ENCODE results near the gene EDN2. TPM values are rescaled to one million over a fixed set of nuclear protein-coding genes. Genes with fewer than 3 reads are reported as not detected.

The EDN2 gene
- total and polyA plus RNA-seq, 11 donors, result 0.23 to 3.5 (median 1.9) TPM; not detected in 4

DNA sequence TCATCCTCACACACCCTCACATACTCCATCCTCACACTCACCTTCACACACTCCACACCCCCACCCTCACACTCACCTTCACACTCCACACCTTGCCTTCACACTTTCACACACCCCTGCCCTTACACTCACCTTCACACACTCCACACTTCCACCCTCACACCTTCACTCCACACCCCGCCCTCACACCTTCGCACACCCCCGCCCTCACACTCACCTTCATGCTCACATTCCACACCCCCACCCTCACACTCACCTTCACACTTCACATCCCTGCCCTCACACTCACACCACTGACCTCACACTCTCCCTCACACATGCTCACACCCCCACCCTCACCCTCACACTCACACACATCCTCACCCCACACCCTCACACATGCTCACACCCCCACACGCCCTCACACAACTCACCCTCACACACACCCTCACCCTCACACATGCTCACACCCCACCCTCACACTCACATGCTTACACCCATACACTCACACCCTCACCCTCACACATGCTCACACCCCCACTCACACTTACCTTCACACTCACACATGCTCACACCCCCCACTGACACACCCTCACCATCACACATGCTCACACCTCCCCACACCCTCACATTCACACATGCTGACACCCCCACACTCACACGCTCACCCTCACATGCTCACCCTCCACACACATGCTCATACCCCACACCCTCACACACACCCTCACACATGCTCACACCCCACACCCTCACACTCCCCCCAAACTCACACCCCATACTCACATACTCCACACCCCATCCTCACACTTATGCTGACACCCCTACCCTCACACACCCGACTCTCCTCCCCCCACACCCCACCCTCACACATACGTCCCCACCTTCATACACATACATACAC is 44.5 kb upstream of the EDN2 start:
- no peaks in the 10 kb centered on the region for H3K27me3 ChIP-seq
- no peak for ATAC-seq
- no peaks in the 10 kb centered on the region for H3K9me3 ChIP-seq
- WGBS, 4 donors, result 61 to 97% (median 76%) methylated on average over 7 of the region's 7 CpGs
- DNase-seq, result peak in 2 of 5 donors; percentile 11 to 20
- H3K36me3 ChIP-seq, result peaks cover 0 to 8% (median 0%) of the 10 kb centered on the region in 9 donors
- H3K4me1 ChIP-seq, result no peaks in the 10 kb centered on the region
- no peak overlapping the region for H3K27ac ChIP-seq
- TF ChIP-seq POLR2A (IDR thresholded peaks at IDR 0.05), result no peak
- TF ChIP-seq, protein P1, sequence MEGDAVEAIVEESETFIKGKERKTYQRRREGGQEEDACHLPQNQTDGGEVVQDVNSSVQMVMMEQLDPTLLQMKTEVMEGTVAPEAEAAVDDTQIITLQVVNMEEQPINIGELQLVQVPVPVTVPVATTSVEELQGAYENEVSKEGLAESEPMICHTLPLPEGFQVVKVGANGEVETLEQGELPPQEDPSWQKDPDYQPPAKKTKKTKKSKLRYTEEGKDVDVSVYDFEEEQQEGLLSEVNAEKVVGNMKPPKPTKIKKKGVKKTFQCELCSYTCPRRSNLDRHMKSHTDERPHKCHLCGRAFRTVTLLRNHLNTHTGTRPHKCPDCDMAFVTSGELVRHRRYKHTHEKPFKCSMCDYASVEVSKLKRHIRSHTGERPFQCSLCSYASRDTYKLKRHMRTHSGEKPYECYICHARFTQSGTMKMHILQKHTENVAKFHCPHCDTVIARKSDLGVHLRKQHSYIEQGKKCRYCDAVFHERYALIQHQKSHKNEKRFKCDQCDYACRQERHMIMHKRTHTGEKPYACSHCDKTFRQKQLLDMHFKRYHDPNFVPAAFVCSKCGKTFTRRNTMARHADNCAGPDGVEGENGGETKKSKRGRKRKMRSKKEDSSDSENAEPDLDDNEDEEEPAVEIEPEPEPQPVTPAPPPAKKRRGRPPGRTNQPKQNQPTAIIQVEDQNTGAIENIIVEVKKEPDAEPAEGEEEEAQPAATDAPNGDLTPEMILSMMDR (IDR thresholded peaks at IDR 0.05), result no peak
- intact Hi-C loops (cut with DNase I), result no loop called here
- no peak overlapping the region for H3K4me3 ChIP-seq

GRCh38 chr1:41528106-41528505 is 43.6 kb upstream of the EDN2 start:
- ATAC-seq (no peak), DNase-seq (peak in 2 of 5 donors; percentile 7 to 11)
- peaks cover 0 to 8% (median 0%) of the 10 kb centered on the region in 9 donors for H3K36me3 ChIP-seq
- H3K27ac ChIP-seq, result no peak overlapping the region
- H3K4me1 ChIP-seq, result no peaks in the 10 kb centered on the region
- 93 to 99% (median 95%) methylated on average over 3 of the region's 3 CpGs for WGBS, 4 donors
- no peak overlapping the region for H3K4me3 ChIP-seq
- no peaks in the 10 kb centered on the region for H3K27me3 ChIP-seq
- no peak for TF ChIP-seq POLR2A (IDR thresholded peaks at IDR 0.05)
- TF ChIP-seq, protein P1 (IDR thresholded peaks at IDR 0.05), result no peak
- H3K9me3 ChIP-seq, result no peaks in the 10 kb centered on the region
- intact Hi-C loops (cut with DNase I), result no loop called here

DNA sequence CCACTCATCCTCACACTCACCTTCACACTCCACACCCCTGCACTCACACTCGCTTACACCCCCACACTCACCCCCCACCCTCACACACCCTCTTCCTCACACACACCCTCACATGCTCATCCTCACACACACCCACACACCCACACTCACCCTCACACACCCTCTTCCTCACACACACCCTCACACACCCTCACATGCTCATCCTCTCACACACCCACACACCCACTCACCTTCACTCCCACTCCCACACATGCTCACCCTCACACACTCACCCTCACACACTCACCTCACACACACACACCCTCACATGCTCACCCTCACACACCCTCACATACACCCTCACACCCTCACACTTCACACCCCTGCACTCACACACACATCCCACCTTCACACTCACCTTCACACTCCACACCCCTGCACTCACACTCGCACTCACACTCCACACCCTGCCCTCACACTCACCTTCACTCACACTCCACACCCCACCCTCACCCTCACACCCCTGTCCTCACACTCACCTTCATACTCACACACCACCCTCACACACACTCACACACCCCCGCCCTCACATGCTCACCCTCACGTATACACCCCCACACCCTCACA is 42.6 kb upstream of the EDN2 start:
- intact Hi-C loops (cut with DNase I), result no loop called here
- Histone ChIP-seq H3K4me3 (no peak overlapping the region), H3K27me3 (no peaks in the 10 kb centered on the region), H3K4me1 (no peaks in the 10 kb centered on the region), H3K9me3 (no peaks in the 10 kb centered on the region), H3K36me3 (peaks cover 0 to 8% (median 0%) of the 10 kb centered on the region in 9 donors), H3K27ac (no peak overlapping the region)
- TF ChIP-seq POLR2A (IDR thresholded peaks at IDR 0.05), result no peak
- TF ChIP-seq, protein P1 (IDR thresholded peaks at IDR 0.05), result no peak
- WGBS, 4 donors, result 94 to 98% (median 97%) methylated on average over 4 of the region's 4 CpGs
- ATAC-seq (no peak), DNase-seq (peak in 2 of 5 donors; percentile 5 to 11)

- Histone ChIP-seq H3K27me3 (no peaks in the 10 kb centered on the region), H3K9me3 (no peaks in the 10 kb centered on the region), H3K4me1 (no peaks in the 10 kb centered on the region), H3K27ac (no peak overlapping the region), H3K4me3 (no peak overlapping the region), H3K36me3 (peaks cover 0 to 8% (median 0%) of the 10 kb centered on the region in 9 donors)
- ATAC-seq (peak in 1 of 4 donors; percentile 8), DNase-seq (peak in 1 of 5 donors; percentile 43)
- 91 to 93% (median 91%) methylated on average over 17 to 18 of the region's 18 CpGs for WGBS, 4 donors
- intact Hi-C loops (cut with DNase I), result no loop called here
- TF ChIP-seq, protein P1 (IDR thresholded peaks at IDR 0.05), result no peak
- TF ChIP-seq POLR2A (IDR thresholded peaks at IDR 0.05), result no peak
Observed at GRCh38 chr1:41525891-41526587, 41.6 kb upstream of the EDN2 start.
